GM12878 (cell line): Measurements from ENCODE around the gene FAM25G. TPM values are rescaled to one million over a fixed set of nuclear protein-coding genes. Genes with fewer than 3 reads are reported as not detected.

ENCODE experiments used
- ATAC-seq: fragments of 200-7000 bp; cut with Tn5 transposase; 3 replicates; pipeline ENCODE4 v1.9.1; 2020; ENCODE audit warnings: mild to moderate bottlenecking, moderate library complexity
- BruUV-seq: library from RNA; stranded (reverse); fragments of 400-500 nt; replicated peaks from 2 replicates; lab custom pipeline; 2021; lab: Mats Ljungman, UMichigan
- CTCF ChIA-PET: fragments of 300-600 bp; sonication (Branson Sonifier 250); formaldehyde crosslinking; extraction: SDS; loops from one replicate; lab custom pipeline; 2021; ENCODE audit warnings: inconsistent platforms; lab: Yijun Ruan, JAX
- POLR2A ChIA-PET: fragments of 350-600 bp; formaldehyde crosslinking; extraction: SDS; loops from one replicate; lab custom pipeline; 2021; ENCODE audit warnings: inconsistent platforms; lab: Charles Lee
- RAD21 ChIA-PET: fragments of 300-600 bp; sonication (Branson Sonifier 250); formaldehyde crosslinking; loops from one replicate; lab custom pipeline; 2023; ENCODE audit warnings: antibody characterized with exemption; ENCODE audit not compliant: unreplicated experiment; lab: Charles Lee
- SMC1A ChIA-PET: fragments of 300-600 bp; sonication (Branson Sonifier 250); formaldehyde crosslinking; loops from one replicate; lab custom pipeline; 2023; ENCODE audit not compliant: unreplicated experiment, uncharacterized antibody; lab: Charles Lee
- DNase-seq: peaks from one replicate; pipeline ENCODE4 v3.0.0-alpha.2; 2011; ENCODE audit warnings: low read depth, low spot score
- FAIRE-seq: peaks from 3 replicates; lab custom pipeline; 2011; peaks lifted over from hg19 to GRCh38; lab: Jason Lieb, UNC
- H2AFZ ChIP-seq: 2 replicates; pipeline ENCODE4 v1.6.0; 2011; ENCODE audit warnings: low read depth, low read length, control low read depth; ENCODE audit not compliant: control insufficient read depth
- H3K27ac ChIP-seq: 2 replicates; pipeline ENCODE4 v1.5.1; 2011; ENCODE audit warnings: control low read depth; ENCODE audit not compliant: control insufficient read depth, insufficient read depth
- H3K27me3 ChIP-seq, 2 experiments: replicated peaks in 1 of 2; 2 replicates each; pipeline versions ENCODE4 v1.6.0 to v1.6.1; 2011; ENCODE audit warnings: low read length in 1 of 2; ENCODE audit not compliant: control insufficient read depth in 2 of 2, insufficient read depth in 2 of 2
- H3K36me3 ChIP-seq, 2 experiments: 2 replicates each; pipeline ENCODE4 v1.5.1; 2011; ENCODE audit warnings: low read length in 1 of 2; ENCODE audit not compliant: control insufficient read depth in 2 of 2, insufficient read depth in 2 of 2
- H3K4me1 ChIP-seq: 2 replicates; pipeline ENCODE4 v1.6.1; 2011; ENCODE audit warnings: mild to moderate bottlenecking, low read length, moderate library complexity, mixed read lengths; ENCODE audit not compliant: control insufficient read depth, insufficient read depth
- H3K4me2 ChIP-seq: 2 replicates; pipeline ENCODE4 v1.6.0; 2011; ENCODE audit warnings: control low read depth; ENCODE audit not compliant: control insufficient read depth, insufficient read depth
- H3K4me3 ChIP-seq: fragments of 200-600 bp; sonication (generic); 2 replicates; pipeline ENCODE4 v1.5.1; 2016
- H3K79me2 ChIP-seq: 2 replicates; pipeline ENCODE4 v1.6.0; 2011; ENCODE audit warnings: low read length; ENCODE audit not compliant: control insufficient read depth, insufficient read depth
- H3K9ac ChIP-seq: 2 replicates; pipeline ENCODE4 v1.8.0; 2011; ENCODE audit warnings: low read length, control low read depth, mixed read lengths; ENCODE audit not compliant: control insufficient read depth, insufficient read depth
- H3K9me3 ChIP-seq: replicated peaks from 3 replicates; pipeline ENCODE4 v1.5.1; 2011; ENCODE audit warnings: mild to moderate bottlenecking, low read length; ENCODE audit not compliant: control insufficient read depth, insufficient read depth
- H4K20me1 ChIP-seq: 2 replicates; pipeline ENCODE4 v1.6.0; 2011; ENCODE audit not compliant: control insufficient read depth, insufficient read depth
- BMI1 ChIP-seq: fragments of 450-650 bp; IDR thresholded peaks from 2 replicates; pipeline ENCODE4 v1.6.1; 2016; ENCODE audit warnings: mild to moderate bottlenecking, moderate library complexity, borderline replicate concordance
- MYC ChIP-seq: IDR thresholded peaks from 2 replicates; pipeline ENCODE4 v1.6.1; 2011; ENCODE audit warnings: mild to moderate bottlenecking, low read length, moderate library complexity, inconsistent platforms; ENCODE audit not compliant: insufficient read depth, insufficient replicate concordance, insufficient read length, severe bottlenecking
- RB1 ChIP-seq: fragments of 450-650 bp; formaldehyde crosslinking; IDR thresholded peaks from 2 replicates; pipeline ENCODE4 v1.6.1; 2017; ENCODE audit warnings: mild to moderate bottlenecking, borderline replicate concordance
- SIX5 ChIP-seq: IDR thresholded peaks from 2 replicates; pipeline ENCODE4 v1.6.1; 2011; ENCODE audit warnings: mild to moderate bottlenecking, low read depth, low read length, moderate library complexity; ENCODE audit not compliant: severe bottlenecking
- SP1 ChIP-seq: IDR thresholded peaks from one replicate; pipeline ENCODE4 v1.6.1; 2011; ENCODE audit warnings: low read depth, low read length
- WGBS: methylation state at CpG from one replicate; pipeline ENCODE4 v1.1.6; 2016; ENCODE audit warnings: low lambda C conversion rate; ENCODE audit not compliant: insufficient replicate concordance, insufficient coverage; ENCODE audit errors: missing lambda C conversion rate; 5-methylcytosine and 5-hydroxymethylcytosine counted together
- in situ Hi-C: fragments of 300-500 bp; cut with MboI; formaldehyde crosslinking; loops from 9 replicates; pipeline ENCODE4 v1.14.3; 2018; ENCODE audit warnings: mixed read lengths
- intact Hi-C: fragments of 100-400 bp; cut with micrococcal nuclease; formaldehyde crosslinking; loops from one replicate; pipeline ENCODE4 v1.14.2; 2022; ENCODE audit not compliant: unreplicated experiment
- polyA plus RNA-seq, 11 experiments: library from polyadenylated mRNA; depleted of rRNA in 4 of 11; unstranded in 6 of 11; stranded (reverse) in 5 of 11; fragments of >200 nt; fragmentation: Nextera tagmentation in 4 of 11; fragmentation: Illumina TruSeq in 1 of 11; extraction: Ambion mirVana in 4 of 11; extraction: Trizol in 1 of 11; gene quantifications; 1 replicate in 1 of 11; 2 replicates in 10 of 11; pipeline versions ENCODE4 v1.2.1 to v1.2.3, GENCODE V29; 2011 to 2016; ENCODE audit warnings: inconsistent platforms in 2 of 11, missing spikeins in 2 of 11, low read depth in 1 of 11
- total RNA-seq, 4 experiments: library from RNA; depleted of rRNA in 3 of 4; stranded (reverse); fragments of >200 nt in 3 of 4; fragmentation: Illumina TruSeq in 1 of 4; extraction: Trizol in 1 of 4; gene quantifications; 2 replicates each; pipeline versions ENCODE4 v1.2.1 to v1.2.3, GENCODE V29; 2013 to 2021
- TF ChIP-seq, protein P1 (sequence below): IDR thresholded peaks from 2 replicates; pipeline ENCODE4 v1.6.1; 2012; ENCODE audit warnings: improper control_type of control experiment, low read depth, low read length; ENCODE audit not compliant: insufficient replicate concordance
- TF ChIP-seq, protein P2 (sequence below): fragments of 450-650 bp; IDR thresholded peaks from 2 replicates; pipeline ENCODE4 v1.6.1; 2018; ENCODE audit warnings: mild to moderate bottlenecking, low read depth, moderate library complexity; ENCODE audit not compliant: partially characterized antibody
- TF ChIP-seq, protein P3 (sequence below): IDR thresholded peaks from 2 replicates; pipeline ENCODE4 v1.6.1; 2011; ENCODE audit warnings: borderline replicate concordance, low read depth, mild to moderate bottlenecking, moderate library complexity, mixed read lengths, low read length; ENCODE audit not compliant: insufficient read depth; ENCODE audit errors: extremely low read length

Gene FAM25G
- total and polyA plus RNA-seq, 10 of the 15 experiments (the other 5 are each of a cell fraction or from before 2014, with no cell fraction given): not detected

DNA sequence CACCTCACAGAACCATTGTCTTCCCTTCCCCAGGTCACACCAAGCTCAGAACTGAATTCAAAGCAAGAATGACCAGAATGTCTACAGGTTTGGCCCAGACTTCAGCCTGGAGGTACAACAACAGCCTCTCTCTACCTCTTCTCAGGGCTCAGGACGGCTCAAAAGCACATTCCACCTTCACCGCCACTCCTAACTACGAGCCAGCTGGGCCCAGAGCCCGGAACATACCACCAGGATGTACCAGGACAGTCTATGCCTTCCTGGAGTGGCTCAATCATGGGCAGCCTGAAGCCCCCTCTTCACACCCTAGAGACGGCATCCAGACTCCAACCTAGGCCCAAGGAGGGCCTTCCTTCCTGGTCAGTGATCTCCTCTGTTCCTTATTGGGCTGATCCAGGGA lies 49.1 kb downstream of the FAM25G start (continued):
- TF ChIP-seq MYC (no peak), BMI1 (no peak)
- TF ChIP-seq, protein P1, sequence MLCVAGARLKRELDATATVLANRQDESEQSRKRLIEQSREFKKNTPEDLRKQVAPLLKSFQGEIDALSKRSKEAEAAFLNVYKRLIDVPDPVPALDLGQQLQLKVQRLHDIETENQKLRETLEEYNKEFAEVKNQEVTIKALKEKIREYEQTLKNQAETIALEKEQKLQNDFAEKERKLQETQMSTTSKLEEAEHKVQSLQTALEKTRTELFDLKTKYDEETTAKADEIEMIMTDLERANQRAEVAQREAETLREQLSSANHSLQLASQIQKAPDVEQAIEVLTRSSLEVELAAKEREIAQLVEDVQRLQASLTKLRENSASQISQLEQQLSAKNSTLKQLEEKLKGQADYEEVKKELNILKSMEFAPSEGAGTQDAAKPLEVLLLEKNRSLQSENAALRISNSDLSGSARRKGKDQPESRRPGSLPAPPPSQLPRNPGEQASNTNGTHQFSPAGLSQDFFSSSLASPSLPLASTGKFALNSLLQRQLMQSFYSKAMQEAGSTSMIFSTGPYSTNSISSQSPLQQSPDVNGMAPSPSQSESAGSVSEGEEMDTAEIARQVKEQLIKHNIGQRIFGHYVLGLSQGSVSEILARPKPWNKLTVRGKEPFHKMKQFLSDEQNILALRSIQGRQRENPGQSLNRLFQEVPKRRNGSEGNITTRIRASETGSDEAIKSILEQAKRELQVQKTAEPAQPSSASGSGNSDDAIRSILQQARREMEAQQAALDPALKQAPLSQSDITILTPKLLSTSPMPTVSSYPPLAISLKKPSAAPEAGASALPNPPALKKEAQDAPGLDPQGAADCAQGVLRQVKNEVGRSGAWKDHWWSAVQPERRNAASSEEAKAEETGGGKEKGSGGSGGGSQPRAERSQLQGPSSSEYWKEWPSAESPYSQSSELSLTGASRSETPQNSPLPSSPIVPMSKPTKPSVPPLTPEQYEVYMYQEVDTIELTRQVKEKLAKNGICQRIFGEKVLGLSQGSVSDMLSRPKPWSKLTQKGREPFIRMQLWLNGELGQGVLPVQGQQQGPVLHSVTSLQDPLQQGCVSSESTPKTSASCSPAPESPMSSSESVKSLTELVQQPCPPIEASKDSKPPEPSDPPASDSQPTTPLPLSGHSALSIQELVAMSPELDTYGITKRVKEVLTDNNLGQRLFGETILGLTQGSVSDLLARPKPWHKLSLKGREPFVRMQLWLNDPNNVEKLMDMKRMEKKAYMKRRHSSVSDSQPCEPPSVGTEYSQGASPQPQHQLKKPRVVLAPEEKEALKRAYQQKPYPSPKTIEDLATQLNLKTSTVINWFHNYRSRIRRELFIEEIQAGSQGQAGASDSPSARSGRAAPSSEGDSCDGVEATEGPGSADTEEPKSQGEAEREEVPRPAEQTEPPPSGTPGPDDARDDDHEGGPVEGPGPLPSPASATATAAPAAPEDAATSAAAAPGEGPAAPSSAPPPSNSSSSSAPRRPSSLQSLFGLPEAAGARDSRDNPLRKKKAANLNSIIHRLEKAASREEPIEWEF: no peak
- TF ChIP-seq, all 136 proteins: peak for 0

DNA sequence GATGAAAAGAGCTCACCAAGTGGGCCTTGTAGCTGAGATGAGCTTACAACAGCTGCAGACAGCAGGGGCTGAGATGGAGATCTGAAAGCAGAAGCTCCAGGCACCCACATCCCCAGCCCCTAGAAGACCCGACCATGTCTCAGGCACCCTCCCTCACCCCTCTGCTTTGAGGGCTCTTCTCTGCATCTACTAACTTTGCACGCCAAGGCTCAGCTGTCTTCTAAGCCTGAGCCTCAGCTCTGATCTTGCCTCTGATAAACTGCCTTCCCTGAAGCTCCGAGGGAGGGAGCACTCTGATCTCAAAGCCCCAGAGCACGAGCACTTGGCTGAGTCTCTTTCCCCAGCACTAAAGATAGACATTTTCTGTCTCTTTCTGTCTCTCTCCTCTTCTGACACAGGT lies 49.6 kb downstream of the FAM25G start:
- Histone ChIP-seq H3K9ac (no peak overlapping the region), H3K36me3 (no peaks in the 10 kb centered on the region), H3K4me1 (no peaks in the 10 kb centered on the region), H3K9me3 (no peaks in the 10 kb centered on the region; the same call in 2 of the 3 replicates), H3K4me2 (no peak overlapping the region), H3K4me3 (no peak overlapping the region), H4K20me1 (no peaks in the 10 kb centered on the region), H3K79me2 (no peaks in the 10 kb centered on the region), H3K27ac (no peak overlapping the region), H3K27me3 (peaks cover 0 to 2% of the 10 kb centered on the region in 2 experiments; a peak in 2 of 4 replicates), H2AFZ (no peak overlapping the region)
- no TSS peak for BruUV-seq
- no peak for ATAC-seq
- in situ Hi-C loops: no loop called here
- ChIA-PET POLR2A (no interaction called here), CTCF (no interaction called here), RAD21 (no interaction called here), SMC1A (no interaction called here)
- FAIRE-seq: no peak
- WGBS: 0% methylated on average over 4 of the region's 4 CpGs
- intact Hi-C loops: no loop called here
- TF ChIP-seq, protein P2, sequence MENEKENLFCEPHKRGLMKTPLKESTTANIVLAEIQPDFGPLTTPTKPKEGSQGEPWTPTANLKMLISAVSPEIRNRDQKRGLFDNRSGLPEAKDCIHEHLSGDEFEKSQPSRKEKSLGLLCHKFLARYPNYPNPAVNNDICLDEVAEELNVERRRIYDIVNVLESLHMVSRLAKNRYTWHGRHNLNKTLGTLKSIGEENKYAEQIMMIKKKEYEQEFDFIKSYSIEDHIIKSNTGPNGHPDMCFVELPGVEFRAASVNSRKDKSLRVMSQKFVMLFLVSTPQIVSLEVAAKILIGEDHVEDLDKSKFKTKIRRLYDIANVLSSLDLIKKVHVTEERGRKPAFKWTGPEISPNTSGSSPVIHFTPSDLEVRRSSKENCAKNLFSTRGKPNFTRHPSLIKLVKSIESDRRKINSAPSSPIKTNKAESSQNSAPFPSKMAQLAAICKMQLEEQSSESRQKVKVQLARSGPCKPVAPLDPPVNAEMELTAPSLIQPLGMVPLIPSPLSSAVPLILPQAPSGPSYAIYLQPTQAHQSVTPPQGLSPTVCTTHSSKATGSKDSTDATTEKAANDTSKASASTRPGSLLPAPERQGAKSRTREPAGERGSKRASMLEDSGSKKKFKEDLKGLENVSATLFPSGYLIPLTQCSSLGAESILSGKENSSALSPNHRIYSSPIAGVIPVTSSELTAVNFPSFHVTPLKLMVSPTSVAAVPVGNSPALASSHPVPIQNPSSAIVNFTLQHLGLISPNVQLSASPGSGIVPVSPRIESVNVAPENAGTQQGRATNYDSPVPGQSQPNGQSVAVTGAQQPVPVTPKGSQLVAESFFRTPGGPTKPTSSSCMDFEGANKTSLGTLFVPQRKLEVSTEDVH: no peak
- TF ChIP-seq, protein P3, sequence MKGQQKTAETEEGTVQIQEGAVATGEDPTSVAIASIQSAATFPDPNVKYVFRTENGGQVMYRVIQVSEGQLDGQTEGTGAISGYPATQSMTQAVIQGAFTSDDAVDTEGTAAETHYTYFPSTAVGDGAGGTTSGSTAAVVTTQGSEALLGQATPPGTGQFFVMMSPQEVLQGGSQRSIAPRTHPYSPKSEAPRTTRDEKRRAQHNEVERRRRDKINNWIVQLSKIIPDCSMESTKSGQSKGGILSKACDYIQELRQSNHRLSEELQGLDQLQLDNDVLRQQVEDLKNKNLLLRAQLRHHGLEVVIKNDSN: no peak
- TF ChIP-seq SIX5 (no peak), SP1 (no peak), RB1 (no peak)
- no peak for DNase-seq
